ENCODE results near the gene COQ8A. TPM values are rescaled to one million over a fixed set of nuclear protein-coding genes. Genes with fewer than 3 reads are reported as not detected.

The COQ8A gene
- total RNA-seq, 2 donors from 2014 or later = 61.8 to 66.1 TPM

DNA sequence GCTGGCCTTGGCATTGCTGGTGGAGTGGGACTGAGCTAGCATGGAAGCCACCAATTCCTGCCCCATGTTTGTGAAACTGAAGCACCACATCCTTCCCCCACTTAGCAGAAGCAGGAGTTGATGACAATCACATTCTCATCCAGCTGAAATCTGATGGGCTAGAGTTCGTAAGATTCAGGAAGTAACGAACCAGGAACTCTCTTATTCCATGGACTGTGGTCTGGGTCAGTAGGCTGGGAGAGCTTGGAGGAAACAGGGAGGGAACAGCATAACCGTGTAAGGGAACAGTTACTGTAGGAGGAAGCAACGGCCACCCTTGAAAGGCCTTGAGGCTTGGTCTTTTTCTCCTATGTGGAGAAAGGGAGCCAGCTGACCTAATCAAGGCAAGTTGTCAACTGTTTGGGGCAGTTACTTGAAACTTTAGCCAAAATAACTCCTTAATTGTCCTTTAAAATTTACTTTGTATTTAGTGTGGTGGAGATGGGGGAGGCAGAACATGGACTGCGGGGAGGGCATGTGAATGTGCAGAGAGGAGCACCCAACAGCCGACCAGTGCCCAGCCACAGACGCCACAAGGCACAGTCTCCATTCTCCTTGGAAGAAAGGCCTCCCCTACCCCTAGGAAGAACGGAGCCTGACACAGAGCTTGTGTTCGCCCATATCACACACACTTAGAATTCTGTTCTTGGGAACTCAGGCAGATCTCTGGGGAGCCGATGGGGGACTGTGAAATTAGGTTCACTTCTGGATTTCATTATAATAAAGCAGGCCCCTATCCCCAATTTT lies 2.0 kb upstream of the COQ8A start:
- no peaks in the 10 kb centered on the region for H3K36me3 ChIP-seq
- 88% methylated on average over 10 of the region's 10 CpGs for WGBS
- no peak for DNase-seq (ENCODE audit: low spot score)
- H3K4me3 ChIP-seq = no peak overlapping the region
- intact Hi-C loops (cut with DNase I) = loop anchor here (2.0 kb wide), 1 partner anchor 67 kb away; the partner anchor contains the start of gene PSEN2
- H3K9me3 ChIP-seq = no peaks in the 10 kb centered on the region
- peak overlapping the region; percentile 94 to 95 for H3K27ac ChIP-seq
- H3K27me3 ChIP-seq (replicated peaks; ENCODE audit: insufficient read depth) = no peaks in the 10 kb centered on the region
- peaks cover 10% of the 10 kb centered on the region for H3K4me1 ChIP-seq (replicated peaks)
- no peak for TF ChIP-seq POLR2AphosphoS5 (IDR thresholded peaks at IDR 0.05)
- TF ChIP-seq, protein P1, sequence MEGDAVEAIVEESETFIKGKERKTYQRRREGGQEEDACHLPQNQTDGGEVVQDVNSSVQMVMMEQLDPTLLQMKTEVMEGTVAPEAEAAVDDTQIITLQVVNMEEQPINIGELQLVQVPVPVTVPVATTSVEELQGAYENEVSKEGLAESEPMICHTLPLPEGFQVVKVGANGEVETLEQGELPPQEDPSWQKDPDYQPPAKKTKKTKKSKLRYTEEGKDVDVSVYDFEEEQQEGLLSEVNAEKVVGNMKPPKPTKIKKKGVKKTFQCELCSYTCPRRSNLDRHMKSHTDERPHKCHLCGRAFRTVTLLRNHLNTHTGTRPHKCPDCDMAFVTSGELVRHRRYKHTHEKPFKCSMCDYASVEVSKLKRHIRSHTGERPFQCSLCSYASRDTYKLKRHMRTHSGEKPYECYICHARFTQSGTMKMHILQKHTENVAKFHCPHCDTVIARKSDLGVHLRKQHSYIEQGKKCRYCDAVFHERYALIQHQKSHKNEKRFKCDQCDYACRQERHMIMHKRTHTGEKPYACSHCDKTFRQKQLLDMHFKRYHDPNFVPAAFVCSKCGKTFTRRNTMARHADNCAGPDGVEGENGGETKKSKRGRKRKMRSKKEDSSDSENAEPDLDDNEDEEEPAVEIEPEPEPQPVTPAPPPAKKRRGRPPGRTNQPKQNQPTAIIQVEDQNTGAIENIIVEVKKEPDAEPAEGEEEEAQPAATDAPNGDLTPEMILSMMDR (IDR thresholded peaks at IDR 0.05) = no peak
- no peak for TF ChIP-seq POLR2A (IDR thresholded peaks at IDR 0.05)

DNA sequence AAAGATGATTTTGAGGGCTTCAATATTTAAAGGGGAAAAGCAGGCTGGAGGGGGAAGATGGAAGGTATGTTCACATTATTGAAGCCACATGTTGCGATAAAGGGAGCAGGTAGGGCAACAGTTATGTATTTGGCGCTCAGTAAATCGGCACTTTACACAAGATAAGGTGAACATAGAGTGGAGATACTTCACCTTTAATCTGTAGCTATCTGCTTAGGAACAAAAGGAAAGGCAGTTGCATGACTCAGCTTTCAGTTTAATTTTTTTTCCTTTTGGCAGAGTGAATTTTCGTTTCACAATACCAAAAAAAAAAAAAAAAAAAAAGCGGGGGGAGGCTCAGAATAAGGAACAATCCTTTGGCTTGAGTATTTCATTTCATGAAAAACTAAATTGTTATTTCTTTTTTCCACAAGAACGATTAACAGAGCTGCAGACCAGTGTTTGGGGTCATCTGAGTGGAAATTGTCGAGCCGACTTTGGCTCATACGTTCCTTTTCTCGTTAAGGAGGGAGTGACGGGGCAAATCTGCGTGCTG lies 1.1 kb upstream of the COQ8A start:
- Histone ChIP-seq H3K27ac (peak overlapping the region; percentile 94 to 95), H3K36me3 (no peaks in the 10 kb centered on the region), H3K4me1 (replicated peaks) (peaks cover 10% of the 10 kb centered on the region), H3K27me3 (replicated peaks; ENCODE audit: insufficient read depth) (no peaks in the 10 kb centered on the region), H3K9me3 (no peaks in the 10 kb centered on the region), H3K4me3 (peak overlapping the region; percentile 64 to 66)
- WGBS = 4% methylated on average over 12 of the region's 12 CpGs
- intact Hi-C loops (cut with DNase I) = no loop called here
- DNase-seq (ENCODE audit: low spot score) = no peak
- TF ChIP-seq POLR2AphosphoS5 (IDR thresholded peaks at IDR 0.05) = peak; percentile 20
- no peak for TF ChIP-seq POLR2A (IDR thresholded peaks at IDR 0.05)

DNA sequence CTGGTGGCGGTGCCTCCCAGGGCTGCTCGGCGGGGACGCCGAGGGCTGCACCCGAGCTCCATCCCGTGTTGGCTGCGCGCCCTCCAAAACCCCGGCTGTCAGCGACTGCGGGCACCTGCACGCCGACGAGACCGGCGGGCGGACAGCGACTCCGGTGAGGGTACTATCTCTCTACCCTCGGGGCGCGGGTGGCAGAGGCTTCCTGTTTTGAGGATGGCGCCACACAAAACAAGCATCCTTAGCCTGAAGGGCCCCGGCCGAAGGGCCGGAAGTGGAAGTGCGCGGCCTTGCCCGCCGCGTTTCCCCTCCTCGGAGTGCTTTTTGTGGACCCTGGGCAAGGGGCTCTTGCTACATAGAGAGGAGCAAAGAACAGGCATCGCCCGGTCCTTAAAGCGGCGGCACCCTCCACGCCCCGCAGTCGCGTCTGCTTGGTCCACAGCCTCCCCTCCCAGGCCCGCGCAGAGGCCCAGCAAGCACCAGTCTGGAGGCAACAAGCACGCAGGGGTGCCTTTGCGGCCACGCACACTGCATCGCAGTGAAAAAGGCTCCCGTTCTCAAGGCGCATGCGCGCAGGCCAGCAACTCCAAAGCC lies 561 bp upstream of the COQ8A start:
- Histone ChIP-seq H3K36me3 (no peaks in the 10 kb centered on the region), H3K27ac (peak overlapping the region; percentile 94 to 95), H3K27me3 (replicated peaks; ENCODE audit: insufficient read depth) (no peaks in the 10 kb centered on the region), H3K4me1 (replicated peaks) (peaks cover 10% of the 10 kb centered on the region), H3K4me3 (peak overlapping the region; percentile 64 to 66), H3K9me3 (no peaks in the 10 kb centered on the region)
- under 1% methylated on average over 49 of the region's 51 CpGs for WGBS
- peak; percentile 39 for DNase-seq (ENCODE audit: low spot score)
- peak; percentile 88 for TF ChIP-seq POLR2A (IDR thresholded peaks at IDR 0.05)
- TF ChIP-seq, protein P1 (IDR thresholded peaks at IDR 0.05) = no peak
- TF ChIP-seq POLR2AphosphoS5 (IDR thresholded peaks at IDR 0.05) = peak; percentile 98
- intact Hi-C loops (cut with DNase I) = loop anchor here (5.0 to 10.0 kb wide), 2 partner anchors 48 to 375 kb away; partner anchors contain the start of gene CDC42BPA

DNA sequence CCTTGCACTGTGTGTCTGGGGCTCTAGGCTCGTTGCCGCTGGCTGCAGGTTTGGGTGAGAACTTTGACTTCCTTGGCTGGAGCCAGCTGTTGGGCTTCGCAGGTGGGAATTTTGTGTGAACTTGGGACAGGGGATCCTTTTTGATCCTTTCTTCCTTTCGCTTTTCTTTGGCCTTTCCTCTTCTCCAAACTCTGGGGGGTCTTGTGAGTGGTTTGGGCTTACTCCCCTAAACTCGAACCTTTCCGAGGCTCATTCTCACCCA lies 643 bp downstream of the COQ8A start:
- no peaks in the 10 kb centered on the region for H3K36me3 ChIP-seq
- intact Hi-C loops (cut with DNase I) = loop anchor here (5.0 to 10.0 kb wide), 2 partner anchors 47 to 374 kb away; partner anchors contain the start of gene CDC42BPA
- H3K9me3 ChIP-seq = no peaks in the 10 kb centered on the region
- no peak for DNase-seq (ENCODE audit: low spot score)
- TF ChIP-seq, protein P1 (IDR thresholded peaks at IDR 0.05) = no peak
- TF ChIP-seq POLR2A (IDR thresholded peaks at IDR 0.05) (no peak), POLR2AphosphoS5 (IDR thresholded peaks at IDR 0.05) (no peak)
- peak overlapping the region; percentile 62 to 77 for H3K4me3 ChIP-seq
- peak overlapping the region in 1 of 2 donors; percentile 66 for H3K27ac ChIP-seq
- WGBS = 38% methylated on average over 6 of the region's 6 CpGs
- H3K4me1 ChIP-seq (replicated peaks) = peaks cover 10% of the 10 kb centered on the region
- H3K27me3 ChIP-seq (replicated peaks; ENCODE audit: insufficient read depth) = no peaks in the 10 kb centered on the region

DNA sequence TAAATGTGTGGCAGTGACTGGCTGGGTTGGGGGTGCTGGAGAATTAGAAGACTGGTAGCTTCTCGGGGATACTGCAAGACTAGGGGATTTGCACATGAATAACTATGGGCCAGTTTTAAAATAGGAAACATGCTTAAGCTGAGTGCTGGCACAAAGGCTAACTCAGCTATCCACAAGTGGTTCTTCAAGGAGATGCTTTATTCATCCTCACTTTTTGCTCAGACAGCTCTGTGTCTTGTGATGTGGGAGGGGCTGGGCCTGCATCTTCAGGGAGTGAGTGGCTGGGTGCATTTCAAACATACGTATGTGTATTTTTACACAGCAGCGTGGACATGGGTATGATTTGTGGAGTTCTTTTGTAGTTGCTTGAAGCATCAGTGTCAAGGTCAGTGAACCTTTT lies 2.3 kb downstream of the COQ8A start:
- Histone ChIP-seq H3K9me3 (no peaks in the 10 kb centered on the region), H3K27ac (no peak overlapping the region), H3K36me3 (no peaks in the 10 kb centered on the region), H3K4me1 (replicated peaks) (peaks cover 10% of the 10 kb centered on the region), H3K4me3 (no peak overlapping the region), H3K27me3 (replicated peaks; ENCODE audit: insufficient read depth) (no peaks in the 10 kb centered on the region)
- TF ChIP-seq, protein P1 (IDR thresholded peaks at IDR 0.05) = no peak
- TF ChIP-seq POLR2AphosphoS5 (IDR thresholded peaks at IDR 0.05) (no peak), POLR2A (IDR thresholded peaks at IDR 0.05) (no peak)
- intact Hi-C loops (cut with DNase I) = loop anchor here (5.0 to 10.0 kb wide), 2 partner anchors 45 to 372 kb away; partner anchors contain the start of gene CDC42BPA
- no peak for DNase-seq (ENCODE audit: low spot score)
- WGBS = 73% methylated on average over 3 of the region's 3 CpGs

All from prostate gland (tissue), 2 donors.